Right lobe of liver (tissue), 4 donors: ENCODE data around the gene APBB1IP.

Experiments
- POLR2A ChIP-seq: fragments of 450-650 bp; IDR thresholded peaks from one replicate; pipeline ENCODE4 v1.6.1; 2017; ENCODE audit warnings: antibody characterized with exemption, mild to moderate bottlenecking
- TF ChIP-seq, protein P1 (sequence below), 4 donors: fragments of 200-600 bp in 3 of 4; fragments of 450-650 bp in 1 of 4; IDR thresholded peaks; one replicate each; pipeline versions ENCODE4 v1.5.1 to v1.8.0; 2016 to 2022; ENCODE audit warnings: antibody characterized with exemption in 4 of 4, mild to moderate bottlenecking in 2 of 4
- donor health status: DM: no; HTN: no; CAD: no.
- donor health status: DM: no; HTN: no; CAD: no.
- donor health status: DM: no; HTN: yes; CAD: no.

DNA sequence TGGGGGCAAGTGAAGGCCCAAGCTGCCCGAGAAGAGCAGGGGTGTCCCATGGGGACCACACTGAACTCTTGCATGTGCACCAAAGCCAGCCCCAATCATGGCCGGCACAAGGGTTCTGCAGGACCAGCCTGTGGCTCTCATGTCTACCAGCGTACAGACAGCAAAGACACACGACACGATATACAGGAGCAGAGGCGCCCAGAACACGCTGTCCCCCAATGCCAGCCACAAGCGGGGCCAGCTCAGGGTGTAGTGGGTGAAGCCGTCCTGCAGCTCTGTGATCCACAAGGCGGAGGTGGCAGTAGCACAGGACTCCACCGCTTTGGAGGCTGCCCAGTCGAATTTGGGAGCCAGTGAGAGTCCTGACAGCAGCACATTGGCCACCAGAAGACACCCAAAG, 150.5 kb downstream of the APBB1IP start:
- TF ChIP-seq, protein P1, sequence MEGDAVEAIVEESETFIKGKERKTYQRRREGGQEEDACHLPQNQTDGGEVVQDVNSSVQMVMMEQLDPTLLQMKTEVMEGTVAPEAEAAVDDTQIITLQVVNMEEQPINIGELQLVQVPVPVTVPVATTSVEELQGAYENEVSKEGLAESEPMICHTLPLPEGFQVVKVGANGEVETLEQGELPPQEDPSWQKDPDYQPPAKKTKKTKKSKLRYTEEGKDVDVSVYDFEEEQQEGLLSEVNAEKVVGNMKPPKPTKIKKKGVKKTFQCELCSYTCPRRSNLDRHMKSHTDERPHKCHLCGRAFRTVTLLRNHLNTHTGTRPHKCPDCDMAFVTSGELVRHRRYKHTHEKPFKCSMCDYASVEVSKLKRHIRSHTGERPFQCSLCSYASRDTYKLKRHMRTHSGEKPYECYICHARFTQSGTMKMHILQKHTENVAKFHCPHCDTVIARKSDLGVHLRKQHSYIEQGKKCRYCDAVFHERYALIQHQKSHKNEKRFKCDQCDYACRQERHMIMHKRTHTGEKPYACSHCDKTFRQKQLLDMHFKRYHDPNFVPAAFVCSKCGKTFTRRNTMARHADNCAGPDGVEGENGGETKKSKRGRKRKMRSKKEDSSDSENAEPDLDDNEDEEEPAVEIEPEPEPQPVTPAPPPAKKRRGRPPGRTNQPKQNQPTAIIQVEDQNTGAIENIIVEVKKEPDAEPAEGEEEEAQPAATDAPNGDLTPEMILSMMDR (IDR thresholded peaks at IDR 0.05): no peak
- TF ChIP-seq POLR2A: no peak
